ENCODE data around the gene SNX4.

The SNX4 gene

DNA sequence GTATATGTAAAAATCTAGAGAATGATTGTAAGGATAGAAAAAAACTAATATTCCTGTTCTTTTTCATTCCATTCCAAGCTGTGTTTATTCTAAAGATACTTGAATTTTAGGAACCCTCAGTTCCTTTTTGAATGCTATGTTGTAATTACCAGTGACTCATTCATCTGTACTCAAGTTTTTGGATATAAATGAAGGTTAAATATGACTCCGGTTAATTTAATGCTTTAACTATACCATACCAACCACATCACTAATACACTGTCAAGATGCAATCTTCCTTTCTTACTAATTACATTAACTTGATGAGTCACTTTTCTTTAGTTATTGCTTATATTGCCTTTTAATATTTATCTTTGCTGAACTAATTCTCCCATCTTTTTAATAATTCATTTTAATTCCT is 76.1 kb downstream of the SNX4 start:
- no peak overlapping the region for H3K4me3 ChIP-seq (replicated peaks; ENCODE audit: insufficient read depth, low read length)
- no peak overlapping the region for H3K27ac ChIP-seq (replicated peaks)
- peak in 1 of 2 experiments; percentile 8 for DNase-seq (ENCODE audit: low read depth in 1 of 2, low spot score in 1 of 2)
- TF ChIP-seq SPI1 (IDR thresholded peaks at IDR 0.05; ENCODE audit: borderline replicate concordance, low read depth) (no peak), GABPA (IDR thresholded peaks at IDR 0.05; ENCODE audit: low read depth) (no peak), REST (IDR thresholded peaks at IDR 0.05; ENCODE audit: insufficient replicate concordance, low read depth) (no peak), POLR2AphosphoS5 (IDR thresholded peaks at IDR 0.05; ENCODE audit: low read depth) (no peak)
- TF ChIP-seq, protein P1, sequence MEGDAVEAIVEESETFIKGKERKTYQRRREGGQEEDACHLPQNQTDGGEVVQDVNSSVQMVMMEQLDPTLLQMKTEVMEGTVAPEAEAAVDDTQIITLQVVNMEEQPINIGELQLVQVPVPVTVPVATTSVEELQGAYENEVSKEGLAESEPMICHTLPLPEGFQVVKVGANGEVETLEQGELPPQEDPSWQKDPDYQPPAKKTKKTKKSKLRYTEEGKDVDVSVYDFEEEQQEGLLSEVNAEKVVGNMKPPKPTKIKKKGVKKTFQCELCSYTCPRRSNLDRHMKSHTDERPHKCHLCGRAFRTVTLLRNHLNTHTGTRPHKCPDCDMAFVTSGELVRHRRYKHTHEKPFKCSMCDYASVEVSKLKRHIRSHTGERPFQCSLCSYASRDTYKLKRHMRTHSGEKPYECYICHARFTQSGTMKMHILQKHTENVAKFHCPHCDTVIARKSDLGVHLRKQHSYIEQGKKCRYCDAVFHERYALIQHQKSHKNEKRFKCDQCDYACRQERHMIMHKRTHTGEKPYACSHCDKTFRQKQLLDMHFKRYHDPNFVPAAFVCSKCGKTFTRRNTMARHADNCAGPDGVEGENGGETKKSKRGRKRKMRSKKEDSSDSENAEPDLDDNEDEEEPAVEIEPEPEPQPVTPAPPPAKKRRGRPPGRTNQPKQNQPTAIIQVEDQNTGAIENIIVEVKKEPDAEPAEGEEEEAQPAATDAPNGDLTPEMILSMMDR (IDR thresholded peaks at IDR 0.05; ENCODE audit: insufficient read depth, low read length), result no peak
- no peaks in the 10 kb centered on the region for H3K27me3 ChIP-seq (ENCODE audit: insufficient read depth, poor library complexity, severe bottlenecking)

GRCh38 chr3:125442506-125442905 is 77.5 kb downstream of the SNX4 start:
- TF ChIP-seq POLR2AphosphoS5 (IDR thresholded peaks at IDR 0.05; ENCODE audit: low read depth) (no peak), SPI1 (IDR thresholded peaks at IDR 0.05; ENCODE audit: borderline replicate concordance, low read depth) (no peak), GABPA (IDR thresholded peaks at IDR 0.05; ENCODE audit: low read depth) (no peak), REST (IDR thresholded peaks at IDR 0.05; ENCODE audit: insufficient replicate concordance, low read depth) (no peak)
- TF ChIP-seq, protein P1 (IDR thresholded peaks at IDR 0.05; ENCODE audit: insufficient read depth, low read length), result no peak
- no peaks in the 10 kb centered on the region for H3K27me3 ChIP-seq (ENCODE audit: insufficient read depth, poor library complexity, severe bottlenecking)
- H3K4me3 ChIP-seq (replicated peaks; ENCODE audit: insufficient read depth, low read length), result no peak overlapping the region
- DNase-seq (ENCODE audit: low read depth in 1 of 2, low spot score in 1 of 2), result no peak
- H3K27ac ChIP-seq (replicated peaks), result no peak overlapping the region

DNA sequence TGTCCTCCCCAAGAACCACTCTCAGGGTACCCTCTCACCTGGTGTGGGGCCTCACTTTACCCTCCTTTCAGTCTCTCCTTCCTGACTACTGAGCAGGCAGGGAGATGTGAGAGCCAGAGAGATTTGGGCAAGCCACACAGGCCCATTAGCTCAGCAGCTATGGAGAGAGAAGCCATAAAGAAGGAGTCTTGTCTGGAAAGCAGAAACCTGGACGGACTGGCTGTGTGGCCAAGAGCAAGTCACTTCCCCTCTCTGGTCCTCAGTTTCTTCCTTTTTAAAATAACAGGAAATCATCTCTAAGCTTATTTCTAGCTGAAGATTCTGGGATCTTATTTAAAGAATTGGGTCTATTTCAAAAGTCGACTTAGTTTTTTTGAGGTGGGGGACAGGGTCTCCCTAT is 79.0 kb downstream of the SNX4 start:
- no peak overlapping the region for H3K27ac ChIP-seq (replicated peaks)
- no peak for DNase-seq (ENCODE audit: low read depth in 1 of 2, low spot score in 1 of 2)
- H3K27me3 ChIP-seq (ENCODE audit: insufficient read depth, poor library complexity, severe bottlenecking), result no peaks in the 10 kb centered on the region
- H3K4me3 ChIP-seq (replicated peaks; ENCODE audit: insufficient read depth, low read length), result no peak overlapping the region
- TF ChIP-seq, protein P1 (IDR thresholded peaks at IDR 0.05; ENCODE audit: insufficient read depth, low read length), result no peak
- TF ChIP-seq GABPA (IDR thresholded peaks at IDR 0.05; ENCODE audit: low read depth), result no peak
- no peak for TF ChIP-seq SPI1 (IDR thresholded peaks at IDR 0.05; ENCODE audit: borderline replicate concordance, low read depth)
- no peak for TF ChIP-seq REST (IDR thresholded peaks at IDR 0.05; ENCODE audit: insufficient replicate concordance, low read depth)
- TF ChIP-seq POLR2AphosphoS5 (IDR thresholded peaks at IDR 0.05; ENCODE audit: low read depth), result no peak
